ENCODE results near the gene DYRK1A.
"Not testable (repeated sequence)": the region's sequence is repeated elsewhere in the genome, so short reads cannot be mapped to it uniquely, and the experiment has no call there.

DYRK1A gene

GRCh38 chr21:37547615-37548200 lies 181.1 kb downstream of the DYRK1A start:
- DNase-seq (ENCODE audit: extremely low read depth in 1 of 2, low read depth in 1 of 2): no peak

- DNase-seq (ENCODE audit: extremely low read depth in 1 of 2, low read depth in 1 of 2): no peak
These were observed 182.0 kb downstream of the DYRK1A start for GRCh38 chr21:37548521-37548981.

- not testable (repeated sequence) for DNase-seq (ENCODE audit: extremely low read depth in 1 of 2, low read depth in 1 of 2)
These were observed 183.2 kb downstream of the DYRK1A start for GRCh38 chr21:37549730-37550129.

DNA sequence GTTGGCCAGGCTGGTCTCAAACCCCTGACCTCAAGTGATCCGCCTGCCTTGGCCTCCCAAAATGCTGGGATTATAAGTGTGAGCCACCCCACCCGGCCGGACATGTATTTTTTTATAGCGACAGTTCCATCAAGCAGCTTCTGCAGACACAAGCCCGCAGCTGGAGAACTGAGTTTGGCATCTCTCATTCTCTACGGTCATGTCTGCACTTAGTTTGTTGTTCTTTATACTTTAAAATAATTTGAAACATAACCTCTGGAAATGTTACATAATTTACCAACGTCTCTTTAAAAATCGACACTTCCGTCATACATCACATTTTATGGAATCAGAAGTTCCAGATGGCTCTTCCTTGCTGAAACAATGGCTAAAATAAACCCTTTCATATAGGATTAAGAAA lies 183.6 kb downstream of the DYRK1A start:
- no peak for DNase-seq (ENCODE audit: extremely low read depth in 1 of 2, low read depth in 1 of 2)

DNA sequence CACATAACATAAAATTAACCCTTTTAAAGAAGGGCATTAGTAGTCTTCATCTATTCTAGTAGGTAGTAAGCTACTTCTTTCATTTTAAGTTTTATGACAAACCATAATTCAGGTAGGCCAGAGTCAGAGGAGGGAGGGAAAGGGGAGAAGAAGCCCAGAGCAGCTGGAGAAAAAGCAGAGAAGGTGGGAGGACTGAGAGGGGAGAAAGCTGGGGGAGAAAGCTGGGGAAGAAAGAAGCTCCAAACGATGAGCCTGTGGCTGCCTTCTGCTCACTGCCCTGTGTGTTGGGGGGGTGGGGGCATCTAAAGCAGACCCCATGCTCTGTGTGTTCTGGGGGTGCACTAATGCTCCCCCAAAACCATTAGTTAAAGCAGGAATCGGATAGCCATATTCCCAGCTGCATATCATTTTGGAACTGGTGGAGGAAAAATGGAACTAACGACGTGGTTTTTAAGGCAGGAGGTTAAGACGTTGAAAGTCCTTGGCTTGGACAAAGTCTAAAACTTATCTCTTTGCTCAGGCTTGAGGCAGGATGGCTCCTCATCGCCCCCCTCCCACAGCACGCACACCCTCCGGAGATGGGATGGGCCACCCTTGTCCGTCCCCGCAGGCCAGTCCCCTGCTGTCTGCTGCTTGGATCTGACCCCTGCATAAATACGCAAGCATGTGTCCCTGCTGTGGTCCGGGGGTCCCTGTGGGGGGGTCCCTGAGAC lies 184.2 kb downstream of the DYRK1A start:
- no peak for DNase-seq (ENCODE audit: extremely low read depth in 1 of 2, low read depth in 1 of 2)

GRCh38 chr21:37551331-37551992 lies 184.9 kb downstream of the DYRK1A start:
- DNase-seq (ENCODE audit: extremely low read depth in 1 of 2, low read depth in 1 of 2): no peak

- DNase-seq (ENCODE audit: extremely low read depth in 1 of 2, low read depth in 1 of 2): no peak
These were observed 185.4 kb downstream of the DYRK1A start for GRCh38 chr21:37551993-37552355.

GRCh38 chr21:37552496-37553029 lies 186.0 kb downstream of the DYRK1A start:
- no peak for DNase-seq (ENCODE audit: extremely low read depth in 1 of 2, low read depth in 1 of 2)

GRCh38 chr21:37553078-37553481 lies 186.5 kb downstream of the DYRK1A start:
- no peak for DNase-seq (ENCODE audit: extremely low read depth in 1 of 2, low read depth in 1 of 2)

GRCh38 chr21:37554661-37555379 lies 188.2 kb downstream of the DYRK1A start:
- DNase-seq (ENCODE audit: extremely low read depth in 1 of 2, low read depth in 1 of 2): no peak

- no peak for DNase-seq (ENCODE audit: extremely low read depth in 1 of 2, low read depth in 1 of 2)
These were observed 189.2 kb downstream of the DYRK1A start for GRCh38 chr21:37555672-37556261.

GRCh38 chr21:37557261-37557950 lies 190.8 kb downstream of the DYRK1A start:
- DNase-seq (ENCODE audit: extremely low read depth in 1 of 2, low read depth in 1 of 2): no peak

GRCh38 chr21:37558676-37559211 lies 192.2 kb downstream of the DYRK1A start:
- no peak for DNase-seq (ENCODE audit: extremely low read depth in 1 of 2, low read depth in 1 of 2)

GRCh38 chr21:37560385-37560784 lies 193.8 kb downstream of the DYRK1A start:
- no peak for DNase-seq (ENCODE audit: extremely low read depth in 1 of 2, low read depth in 1 of 2)

- DNase-seq (ENCODE audit: extremely low read depth in 1 of 2, low read depth in 1 of 2): no peak
These were observed 194.9 kb downstream of the DYRK1A start for GRCh38 chr21:37561506-37561905.

DNA sequence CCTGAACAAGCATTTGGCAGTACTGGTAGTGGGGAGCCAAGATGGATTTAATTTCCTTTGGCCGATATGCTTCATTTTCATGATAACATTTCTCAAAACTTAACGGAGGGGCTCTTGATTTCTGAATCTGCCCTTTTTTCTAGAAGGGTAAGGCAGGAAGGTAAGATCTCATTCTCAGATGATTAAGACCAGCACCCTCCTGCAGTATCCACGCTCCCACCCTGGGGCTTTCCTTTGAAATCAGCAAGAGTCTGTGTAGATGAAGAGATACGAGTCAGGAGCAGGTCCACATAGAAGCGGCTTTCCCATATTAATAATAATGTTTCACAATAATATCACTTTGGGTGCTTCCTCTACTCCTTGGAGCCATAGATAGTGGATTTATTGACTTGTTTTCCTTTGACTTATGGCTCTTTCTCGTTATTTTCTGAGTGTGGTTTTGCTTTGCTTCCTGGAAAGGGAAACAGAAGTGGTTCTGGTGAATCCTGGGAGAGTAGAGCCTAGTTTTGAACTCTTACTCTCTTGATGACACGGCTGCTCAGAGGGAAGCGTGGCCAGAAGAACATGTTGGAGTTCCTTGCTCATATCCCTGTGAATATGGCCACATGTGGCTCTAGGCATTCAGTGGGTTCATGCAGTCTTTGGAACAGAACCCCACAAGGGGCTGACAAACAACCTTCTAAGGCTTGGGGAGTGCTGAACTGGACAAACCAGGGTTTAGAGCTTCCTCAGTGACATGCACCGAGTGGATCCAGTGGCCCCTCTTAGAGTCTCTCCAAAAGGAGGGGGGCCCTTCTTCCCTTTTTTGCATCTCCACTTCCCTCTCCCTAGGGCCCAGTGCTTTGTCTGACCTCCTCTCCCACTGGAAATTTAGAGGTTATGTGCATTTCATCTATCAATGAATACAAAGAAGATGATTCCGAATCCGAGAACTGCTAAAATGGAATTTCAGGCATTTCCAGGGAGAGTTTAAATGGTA lies 195.7 kb downstream of the DYRK1A start:
- no peak for DNase-seq (ENCODE audit: extremely low read depth in 1 of 2, low read depth in 1 of 2)

- no peak for DNase-seq (ENCODE audit: extremely low read depth in 1 of 2, low read depth in 1 of 2)
These were observed 196.5 kb downstream of the DYRK1A start for GRCh38 chr21:37562920-37563640.
